Nephron (organoid): ENCODE measurements around the gene RAD9A.

Source experiments
- H3K27ac Mint-ChIP-seq, 3 experiments: 2 replicates each; pipeline ENCODE4 v1.8.0; 2020; ENCODE audit warnings: mixed read lengths in 3 of 3, mild to moderate bottlenecking in 2 of 3, moderate library complexity in 1 of 3
- H3K27me3 Mint-ChIP-seq: 2 replicates; pipeline ENCODE4 v1.8.0; 2021; ENCODE audit warnings: low read depth, mild to moderate bottlenecking, moderate library complexity, mixed read lengths
- H3K36me3 Mint-ChIP-seq: 2 replicates; pipeline ENCODE4 v1.8.0; 2020; ENCODE audit warnings: low read depth, mixed read lengths
- H3K4me1 Mint-ChIP-seq: 2 replicates; pipeline ENCODE4 v1.8.0; 2020; ENCODE audit warnings: mixed read lengths
- H3K4me3 Mint-ChIP-seq, 3 experiments: 2 replicates each; pipeline ENCODE4 v1.8.0; 2020; ENCODE audit warnings: mild to moderate bottlenecking in 3 of 3, mixed read lengths in 3 of 3, moderate library complexity in 2 of 3
- H3K9me3 Mint-ChIP-seq: 2 replicates; pipeline ENCODE4 v1.8.0; 2020; ENCODE audit warnings: mixed read lengths
- CTCF ChIP-seq, 3 experiments: fragments of 200-600 bp; sonication (generic); IDR thresholded peaks; one replicate each; pipeline ENCODE4 v1.5.0; 2021; ENCODE audit warnings: antibody characterized with exemption in 3 of 3; ENCODE audit not compliant: unreplicated experiment in 3 of 3

RAD9A gene

GRCh38 chr11:67442504-67443404 is 51.0 kb downstream of the RAD9A start:
- no peaks in the 10 kb centered on the region for H3K4me1 Mint-ChIP-seq
- H3K4me3 Mint-ChIP-seq, result peak overlapping the region; percentile 87 to 90 (median 87)
- no peaks in the 10 kb centered on the region for H3K27me3 Mint-ChIP-seq
- no peak for TF ChIP-seq CTCF (IDR thresholded peaks at IDR 0.05; ENCODE audit: unreplicated experiment in 3 of 3)
- no peaks in the 10 kb centered on the region for H3K9me3 Mint-ChIP-seq
- peak overlapping the region in 2 of 3 experiments; percentile 70 to 81 for H3K27ac Mint-ChIP-seq
- no peaks in the 10 kb centered on the region for H3K36me3 Mint-ChIP-seq

- Mint-ChIP-seq H3K36me3 (no peaks in the 10 kb centered on the region), H3K4me3 (peak overlapping the region; percentile 88 to 92 (median 91)), H3K4me1 (no peaks in the 10 kb centered on the region), H3K27ac (peak overlapping the region; percentile 58 to 93 (median 92)), H3K27me3 (peaks cover 5% of the 10 kb centered on the region), H3K9me3 (no peaks in the 10 kb centered on the region)
- TF ChIP-seq CTCF (IDR thresholded peaks at IDR 0.05; ENCODE audit: unreplicated experiment in 3 of 3), result no peak
Measured at GRCh38 chr11:67445515-67445914, 53.7 kb downstream of the RAD9A start.
